IMR-90 (cell line): ENCODE measurements around the gene SLC23A2. TPM values are rescaled to one million over a fixed set of nuclear protein-coding genes. Genes with fewer than 3 reads are reported as not detected.

Experiments
- ATAC-seq: fragments of 200-7000 bp; cut with Tn5 transposase; 2 replicates; pipeline ENCODE4 v1.9.1; 2020; ENCODE audit warnings: low read depth, mild to moderate bottlenecking, moderate library complexity
- BruUV-seq: library from RNA; stranded (reverse); fragments of 400-500 nt; replicated peaks from 2 replicates; lab custom pipeline; 2021; lab: Mats Ljungman, UMichigan
- CTCF ChIA-PET: fragments of 300-600 bp; formaldehyde crosslinking; extraction: SDS; loops from one replicate; lab custom pipeline; 2021; ENCODE audit warnings: antibody characterized with exemption; lab: Yijun Ruan, JAX
- POLR2A ChIA-PET: fragments of 300-600 bp; sonication (Branson Sonifier 250); formaldehyde crosslinking; loops from one replicate; lab custom pipeline; 2022; ENCODE audit warnings: antibody characterized with exemption; ENCODE audit not compliant: unreplicated experiment; lab: Charles Lee
- DNase-seq: peaks from one replicate; pipeline ENCODE4 v3.0.0; 2013
- H2AFZ ChIP-seq: replicated peaks from 2 replicates; pipeline ENCODE3; 2013; ENCODE audit warnings: low read length, mild to moderate bottlenecking; ENCODE audit not compliant: poor library complexity
- H2AK5ac ChIP-seq: 2 replicates; pipeline ENCODE4 v1.6.1; 2013; ENCODE audit warnings: low read depth, low read length, inconsistent platforms
- H2AK9ac ChIP-seq: replicated peaks from 2 replicates; pipeline ENCODE3; 2013; ENCODE audit warnings: mild to moderate bottlenecking, low read depth, low read length, moderate library complexity; ENCODE audit not compliant: poor library complexity
- H2BK120ac ChIP-seq: 2 replicates; pipeline ENCODE4 v1.6.1; 2013; ENCODE audit warnings: low read depth, low read length, inconsistent platforms
- H2BK15ac ChIP-seq: 3 replicates; pipeline ENCODE4 v1.6.1; 2013; ENCODE audit warnings: low read depth, low read length, inconsistent platforms
- H2BK20ac ChIP-seq: 2 replicates; pipeline ENCODE4 v1.6.1; 2013; ENCODE audit warnings: low read depth, mild to moderate bottlenecking, inconsistent platforms, low read length, moderate library complexity
- H2BK5ac ChIP-seq: 2 replicates; pipeline ENCODE4 v1.6.1; 2013; ENCODE audit warnings: mild to moderate bottlenecking, low read depth, low read length, inconsistent platforms; ENCODE audit not compliant: poor library complexity, severe bottlenecking
- H3K14ac ChIP-seq: replicated peaks from 2 replicates; pipeline ENCODE4 v1.6.1; 2013; ENCODE audit warnings: low read depth, low read length, inconsistent platforms
- H3K18ac ChIP-seq: 2 replicates; pipeline ENCODE4 v1.6.1; 2013; ENCODE audit warnings: low read depth, low read length, control low read depth
- H3K23ac ChIP-seq: 2 replicates; pipeline ENCODE4 v1.6.1; 2013; ENCODE audit warnings: low read depth, low read length, inconsistent platforms
- H3K27ac ChIP-seq: 2 replicates; pipeline ENCODE4 v1.5.1; 2013; ENCODE audit warnings: mild to moderate bottlenecking, control low read depth, low read length; ENCODE audit not compliant: insufficient read depth
- H3K27me3 ChIP-seq: 2 replicates; pipeline ENCODE4 v1.6.1; 2013; ENCODE audit warnings: low read length; ENCODE audit not compliant: control insufficient read depth, insufficient read depth
- H3K36me3 ChIP-seq: 2 replicates; pipeline ENCODE4 v1.6.1; 2013; ENCODE audit warnings: low read length, mixed read lengths; ENCODE audit not compliant: control insufficient read depth, insufficient read depth
- H3K4ac ChIP-seq: 2 replicates; pipeline ENCODE4 v1.6.1; 2013; ENCODE audit warnings: low read depth, low read length, inconsistent platforms
- H3K4me1 ChIP-seq: 2 replicates; pipeline ENCODE4 v1.6.1; 2013; ENCODE audit warnings: low read length, mixed read lengths; ENCODE audit not compliant: control insufficient read depth, insufficient read depth
- H3K4me2 ChIP-seq: 2 replicates; pipeline ENCODE4 v1.6.1; 2013; ENCODE audit warnings: low read depth, mild to moderate bottlenecking, control low read depth, low read length, moderate library complexity
- H3K4me3 ChIP-seq: 2 replicates; pipeline ENCODE4 v1.5.1; 2013; ENCODE audit warnings: low read depth, mild to moderate bottlenecking, control low read depth, low read length, moderate library complexity; ENCODE audit not compliant: insufficient read depth
- H3K56ac ChIP-seq: 2 replicates; pipeline ENCODE4 v1.6.1; 2013; ENCODE audit warnings: low read length, inconsistent platforms; ENCODE audit not compliant: insufficient read depth; ENCODE audit errors: extremely low read depth
- H3K79me1 ChIP-seq, 2 experiments: 2 replicates each; pipeline ENCODE4 v1.6.1; 2013; ENCODE audit warnings: low read length in 2 of 2, inconsistent platforms in 1 of 2, low read depth in 1 of 2
- H3K9ac ChIP-seq: 2 replicates; pipeline ENCODE4 v1.6.1; 2013; ENCODE audit warnings: low read depth, low read length, control low read depth
- H3K9me1 ChIP-seq: 2 replicates; pipeline ENCODE4 v1.6.1; 2013; ENCODE audit warnings: low read length, inconsistent platforms; ENCODE audit not compliant: insufficient read depth
- H3K9me3 ChIP-seq: 2 replicates; pipeline ENCODE4 v1.6.1; 2013; ENCODE audit warnings: low read length; ENCODE audit not compliant: control insufficient read depth, insufficient read depth
- H4K20me1 ChIP-seq: 2 replicates; pipeline ENCODE4 v1.6.1; 2013; ENCODE audit warnings: low read length, inconsistent platforms; ENCODE audit not compliant: insufficient read depth
- H4K5ac ChIP-seq: 2 replicates; pipeline ENCODE4 v1.6.1; 2013; ENCODE audit warnings: mild to moderate bottlenecking, low read depth, low read length, control low read depth
- H4K8ac ChIP-seq, 2 experiments: 2 replicates each; pipeline ENCODE4 v1.6.1; 2013; ENCODE audit warnings: low read depth in 2 of 2, low read length in 2 of 2, control low read depth in 1 of 2, inconsistent platforms in 1 of 2
- H4K91ac ChIP-seq: 2 replicates; pipeline ENCODE4 v1.6.1; 2013; ENCODE audit warnings: low read depth, low read length, inconsistent platforms; ENCODE audit not compliant: insufficient read depth
- BHLHE40 ChIP-seq: fragments of 150-350 bp; IDR thresholded peaks from 2 replicates; pipeline ENCODE4 v1.6.1; 2016; ENCODE audit warnings: mild to moderate bottlenecking, low read depth, low read length
- MAFK ChIP-seq: IDR thresholded peaks from 2 replicates; pipeline ENCODE4 v1.6.1; 2012; ENCODE audit warnings: low read depth, low read length, improper control_type of control experiment
- WGBS, 2 experiments: methylation state at CpG; one replicate each; pipeline versions ENCODE4 v1.1.5 to v1.1.7; 2013; ENCODE audit warnings: missing lambda C conversion rate in 2 of 2; ENCODE audit not compliant: insufficient read length in 1 of 2; ENCODE audit errors: extremely low coverage in 2 of 2; 5-methylcytosine and 5-hydroxymethylcytosine counted together
- dilution Hi-C: fragments of 300-500 bp; cut with HindIII; formaldehyde crosslinking; loops from one replicate; pipeline ENCODE4 v1.14.3; 2018; ENCODE audit warnings: low sequenced_read_pairs; ENCODE audit not compliant: unreplicated experiment
- in situ Hi-C: fragments of 300-500 bp; cut with MboI; formaldehyde crosslinking; loops from 3 replicates; pipeline ENCODE4 v1.14.3; 2019; ENCODE audit warnings: low sequenced_read_pairs, inconsistent platforms, mixed read lengths
- intact Hi-C: fragments of 100-400 bp; cut with micrococcal nuclease; formaldehyde crosslinking; loops from 2 replicates; pipeline ENCODE4 v1.10.0; 2022
- polyA plus RNA-seq, 3 experiments: library from polyadenylated mRNA; depleted of rRNA; stranded (reverse); fragments of >200 nt; gene quantifications; 2 replicates each; pipeline ENCODE4 v1.2.3, GENCODE V29; 2012; ENCODE audit warnings: low replicate concordance in 1 of 3
- total RNA-seq: library from RNA; depleted of rRNA; stranded (reverse); fragments of >200 nt; gene quantifications from 2 replicates; pipeline ENCODE4 v1.2.3, GENCODE V29; 2012
- TF ChIP-seq, protein P1 (sequence below): conservative IDR thresholded peaks from 2 replicates; pipeline ENCODE4 v1.5.1; 2012; ENCODE audit warnings: mild to moderate bottlenecking, low read depth, low read length, improper control_type of control experiment

SLC23A2 gene
- total and polyA plus RNA-seq, 2 of the 4 experiments (the other 2 are of a cell fraction) = 10.2 to 14.4 TPM

- peaks cover 8% of the 10 kb centered on the region; the same call in 1 of the 2 replicates for H4K20me1 ChIP-seq
- no peak overlapping the region for H4K8ac ChIP-seq
- H3K4me1 ChIP-seq = peaks cover 10% of the 10 kb centered on the region
- peaks cover 0 to 11% of the 10 kb centered on the region in 2 experiments; a peak in 1 of 4 replicates for H3K79me1 ChIP-seq
- no peak overlapping the region for H2AFZ ChIP-seq
- DNase-seq = no peak
- intact Hi-C loops = no loop called here
- no peak overlapping the region for H2BK5ac ChIP-seq
- no peak overlapping the region for H2AK9ac ChIP-seq
- in situ Hi-C loops = no loop called here
- no peak overlapping the region for H2AK5ac ChIP-seq
- no peaks in the 10 kb centered on the region for H3K9me3 ChIP-seq
- no peak overlapping the region for H4K5ac ChIP-seq
- no peak overlapping the region for H3K9ac ChIP-seq
- H2BK15ac ChIP-seq = no peak overlapping the region
- no peak overlapping the region for H3K4ac ChIP-seq
- H3K27ac ChIP-seq = no peak overlapping the region
- no peaks in the 10 kb centered on the region for H3K27me3 ChIP-seq
- no peak overlapping the region for H3K4me2 ChIP-seq
- H3K56ac ChIP-seq = no peak overlapping the region
- WGBS, 2 experiments = no CpG with 5 or more reads among the region's 3 CpGs
- H4K91ac ChIP-seq = no peak overlapping the region
- dilution Hi-C loops = no loop called here
- peaks cover 13% of the 10 kb centered on the region; the same call in 1 of the 2 replicates for H3K36me3 ChIP-seq
- H3K18ac ChIP-seq = no peak overlapping the region
- no peak overlapping the region for H3K4me3 ChIP-seq
- no TSS peak for BruUV-seq
- H3K14ac ChIP-seq = no peak overlapping the region
- H2BK20ac ChIP-seq = no peak overlapping the region
- peak; percentile 94 for TF ChIP-seq MAFK
- TF ChIP-seq BHLHE40 = no peak
- TF ChIP-seq, protein P1, sequence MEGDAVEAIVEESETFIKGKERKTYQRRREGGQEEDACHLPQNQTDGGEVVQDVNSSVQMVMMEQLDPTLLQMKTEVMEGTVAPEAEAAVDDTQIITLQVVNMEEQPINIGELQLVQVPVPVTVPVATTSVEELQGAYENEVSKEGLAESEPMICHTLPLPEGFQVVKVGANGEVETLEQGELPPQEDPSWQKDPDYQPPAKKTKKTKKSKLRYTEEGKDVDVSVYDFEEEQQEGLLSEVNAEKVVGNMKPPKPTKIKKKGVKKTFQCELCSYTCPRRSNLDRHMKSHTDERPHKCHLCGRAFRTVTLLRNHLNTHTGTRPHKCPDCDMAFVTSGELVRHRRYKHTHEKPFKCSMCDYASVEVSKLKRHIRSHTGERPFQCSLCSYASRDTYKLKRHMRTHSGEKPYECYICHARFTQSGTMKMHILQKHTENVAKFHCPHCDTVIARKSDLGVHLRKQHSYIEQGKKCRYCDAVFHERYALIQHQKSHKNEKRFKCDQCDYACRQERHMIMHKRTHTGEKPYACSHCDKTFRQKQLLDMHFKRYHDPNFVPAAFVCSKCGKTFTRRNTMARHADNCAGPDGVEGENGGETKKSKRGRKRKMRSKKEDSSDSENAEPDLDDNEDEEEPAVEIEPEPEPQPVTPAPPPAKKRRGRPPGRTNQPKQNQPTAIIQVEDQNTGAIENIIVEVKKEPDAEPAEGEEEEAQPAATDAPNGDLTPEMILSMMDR = 0 out of 2 replicates have a peak, but pooled peaks have one; percentile 14
- no peak overlapping the region for H3K23ac ChIP-seq
- CTCF ChIA-PET = no interaction called here
- peaks cover 6% of the 10 kb centered on the region for H3K9me1 ChIP-seq
- peak; percentile 50 for ATAC-seq
- POLR2A ChIA-PET = no interaction called here
- H2BK120ac ChIP-seq = no peak overlapping the region
These were observed 184.1 kb downstream of the SLC23A2 start for GRCh38 chr20:4817230-4817671.
